Measurements from ENCODE around the gene TGOLN2.
A peak's percentile ranks its signal among the peaks of the same experiment; 100 is the strongest.
"Not testable (repeated sequence)": the region's sequence is repeated elsewhere in the genome, so short reads cannot be mapped to it uniquely, and the experiment has no call there.

The TGOLN2 gene

GRCh38 chr2:85329181-85329651, 1.4 kb upstream of the TGOLN2 start:
- TF ChIP-seq PKNOX1 (IDR thresholded peaks at IDR 0.05) (no peak), ELF4 (IDR thresholded peaks at IDR 0.05) (no peak), SP1 (IDR thresholded peaks at IDR 0.05) (no peak), TARDBP (IDR thresholded peaks at IDR 0.05) (no peak), FOXA1 (IDR thresholded peaks at IDR 0.05) (no peak), NFRKB (IDR thresholded peaks at IDR 0.05) (no peak), ZNF384 (IDR thresholded peaks at IDR 0.05) (no peak), LEF1 (IDR thresholded peaks at IDR 0.05; ENCODE audit: borderline replicate concordance) (no peak), L3MBTL2 (conservative IDR thresholded peaks at IDR 0.05) (no peak), SUZ12 (IDR thresholded peaks at IDR 0.05) (no peak), ARNT (IDR thresholded peaks at IDR 0.05) (no peak), BHLHE40 (IDR thresholded peaks at IDR 0.05; ENCODE audit: borderline replicate concordance) (no peak), HDGF (IDR thresholded peaks at IDR 0.05; ENCODE audit: borderline replicate concordance) (no peak), FOXM1 (IDR thresholded peaks at IDR 0.05; ENCODE audit: borderline replicate concordance) (no peak), FOXK2 (IDR thresholded peaks at IDR 0.05) (no peak), CTBP1 (IDR thresholded peaks at IDR 0.05; ENCODE audit: borderline replicate concordance) (no peak)
- ChIA-PET CTCF (no interaction called here), POLR2A (interaction anchor here (1.4 to 2.6 kb wide), 3 partner anchors 22 to 89 kb away, joined by 3 to 11 read pairs (median 10); partner anchors contain the start of genes ELMOD3, RETSAT and SH2D6)
- DNase-seq (ENCODE audit: extremely low spot score) = no peak

DNA sequence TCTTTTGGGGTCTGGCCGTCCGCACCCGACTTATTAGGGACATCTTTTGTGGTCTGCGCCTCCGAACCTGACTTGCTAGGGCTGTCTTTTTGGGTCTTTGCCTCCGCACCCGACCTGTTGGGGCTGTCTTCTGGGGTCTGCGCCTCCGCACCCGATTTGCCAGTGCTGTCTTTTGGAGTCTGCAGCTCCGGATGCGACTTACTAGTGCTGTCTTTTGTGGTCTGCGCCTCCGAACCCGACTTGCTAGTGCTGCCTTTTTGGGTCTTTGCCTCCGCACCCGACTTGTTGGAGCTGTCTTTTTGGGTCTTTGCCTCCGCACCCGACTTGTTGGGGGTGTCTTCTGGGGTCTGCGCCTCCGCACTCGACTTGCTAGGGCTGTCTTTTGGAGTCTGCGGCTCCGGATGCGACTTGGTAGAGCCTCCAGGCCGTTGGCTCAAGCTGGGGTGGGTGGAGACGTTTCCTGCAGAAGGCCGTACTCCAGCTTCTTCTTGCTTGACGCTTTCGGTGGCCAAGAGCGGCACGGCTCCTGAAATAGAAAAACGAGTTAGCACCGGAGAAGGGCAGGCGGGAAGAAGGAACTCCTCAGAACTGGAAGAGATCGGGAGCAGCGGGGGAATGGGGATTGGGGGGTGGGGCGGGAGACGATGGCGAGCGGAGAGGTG, 498 bp downstream of the TGOLN2 start:
- TF ChIP-seq PKNOX1 (IDR thresholded peaks at IDR 0.05) (no peak), L3MBTL2 (conservative IDR thresholded peaks at IDR 0.05) (no peak), ZNF384 (IDR thresholded peaks at IDR 0.05) (no peak)
- CTCF ChIA-PET = interaction anchor here (0.7 kb wide), 1 partner anchor 21 kb away, joined by 3 read pairs; no protein-coding TSS in a partner anchor
- peak; percentile 41 for DNase-seq (ENCODE audit: extremely low spot score)

DNA sequence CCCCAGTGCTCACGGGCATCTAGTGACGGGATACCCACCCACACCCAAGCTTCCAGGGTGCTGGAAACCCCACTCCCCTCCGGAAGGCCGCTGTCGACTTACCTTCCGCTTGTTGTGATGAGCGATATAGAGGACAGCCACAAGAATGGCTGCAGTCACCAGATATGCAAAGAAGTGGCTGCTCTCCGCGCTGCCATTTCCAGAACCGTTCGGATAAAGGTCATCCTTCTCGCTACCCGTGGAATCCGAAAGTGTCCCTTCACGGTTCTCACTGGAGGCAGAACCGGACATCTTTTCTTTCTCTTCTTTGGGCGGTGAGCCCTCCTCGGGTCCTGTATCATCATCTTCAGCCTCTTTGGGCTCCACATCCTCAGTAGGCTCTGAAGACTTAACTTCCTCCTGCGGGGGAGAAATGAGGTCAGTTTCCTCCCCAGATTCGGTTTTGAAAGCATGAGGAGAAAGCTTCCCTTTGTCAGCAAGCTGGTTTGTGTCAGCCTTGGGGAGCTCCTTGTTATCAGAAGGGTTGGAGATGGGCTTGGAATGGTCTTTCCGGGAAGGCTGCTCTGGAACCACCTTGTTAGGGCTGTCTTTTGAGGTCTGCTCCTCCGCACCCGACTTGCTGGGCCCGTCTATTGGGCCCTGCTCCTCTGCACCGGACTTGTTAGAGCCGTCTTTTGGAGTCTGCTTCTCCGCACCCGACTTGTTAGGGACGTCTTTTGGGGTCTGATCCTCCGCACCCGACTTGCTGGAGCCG, 1.2 kb downstream of the TGOLN2 start:
- TF ChIP-seq SP1 (IDR thresholded peaks at IDR 0.05) = no peak
- no peak for TF ChIP-seq SUZ12 (IDR thresholded peaks at IDR 0.05)
- no peak for TF ChIP-seq LEF1 (IDR thresholded peaks at IDR 0.05; ENCODE audit: borderline replicate concordance)
- TF ChIP-seq PKNOX1 (IDR thresholded peaks at IDR 0.05) = no peak
- no peak for TF ChIP-seq BHLHE40 (IDR thresholded peaks at IDR 0.05; ENCODE audit: borderline replicate concordance)
- TF ChIP-seq FOXM1 (IDR thresholded peaks at IDR 0.05; ENCODE audit: borderline replicate concordance) = no peak
- TF ChIP-seq TARDBP (IDR thresholded peaks at IDR 0.05) = no peak
- TF ChIP-seq ARNT (IDR thresholded peaks at IDR 0.05) = no peak
- no peak for TF ChIP-seq NFRKB (IDR thresholded peaks at IDR 0.05)
- TF ChIP-seq ZNF384 (IDR thresholded peaks at IDR 0.05) = no peak

More for the DNA sequence above, 498 bp downstream of the TGOLN2 start:
- POLR2A ChIA-PET = interaction anchor here (0.6 to 3.6 kb wide), 17 partner anchors 9 to 421 kb away, joined by 3 to 20 read pairs (median 4); partner anchors contain the start of genes ELMOD3, RETSAT and SH2D6

DNA sequence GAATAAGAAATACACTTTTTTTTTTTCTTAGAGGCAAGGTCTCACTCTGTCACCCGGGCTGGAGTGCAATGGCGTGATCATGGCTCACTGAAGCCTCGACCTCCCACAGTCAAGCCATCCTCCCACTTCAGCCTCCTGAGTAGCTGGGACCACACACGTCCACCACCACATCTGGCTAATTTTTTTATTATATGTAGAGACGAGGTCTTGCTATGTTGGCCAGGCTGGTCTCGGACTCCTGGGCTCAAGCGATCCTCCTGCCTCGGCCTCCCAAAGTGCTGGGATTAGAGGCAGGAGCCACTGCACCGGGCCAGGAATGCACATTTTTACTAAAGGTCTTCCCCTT, 2.4 kb downstream of the TGOLN2 start:
- POLR2A ChIA-PET = interaction anchor here (0.9 to 3.6 kb wide), 2 partner anchors 7 to 13 kb away, joined by 3 to 20 read pairs; no protein-coding TSS in a partner anchor
- DNase-seq (ENCODE audit: extremely low spot score) = no peak
- no peak for TF ChIP-seq ELF4 (IDR thresholded peaks at IDR 0.05)
- TF ChIP-seq PKNOX1 (IDR thresholded peaks at IDR 0.05) = no peak
- no peak for TF ChIP-seq NFRKB (IDR thresholded peaks at IDR 0.05)
- TF ChIP-seq ARNT (IDR thresholded peaks at IDR 0.05) = no peak
- CTCF ChIA-PET = interaction anchor here (1.2 kb wide), 1 partner anchor 25 kb away, joined by 6 read pairs; no protein-coding TSS in a partner anchor

More for the DNA sequence above, 1.2 kb downstream of the TGOLN2 start:
- CTCF ChIA-PET = interaction anchor here (0.7 kb wide), 1 partner anchor 20 kb away, joined by 3 read pairs; no protein-coding TSS in a partner anchor
- POLR2A ChIA-PET = interaction anchor here (0.7 to 3.6 kb wide), 7 partner anchors 8 to 420 kb away, joined by 3 to 20 read pairs (median 6); partner anchors contain the start of genes ELMOD3, RETSAT and SH2D6
- DNase-seq (ENCODE audit: extremely low spot score) = peak; percentile 17

- POLR2A ChIA-PET = interaction anchor here (0.9 kb wide), 1 partner anchor 12 kb away, joined by 3 read pairs; no protein-coding TSS in a partner anchor
Measured at GRCh38 chr2:85324639-85325465, 2.9 kb downstream of the TGOLN2 start.

DNA sequence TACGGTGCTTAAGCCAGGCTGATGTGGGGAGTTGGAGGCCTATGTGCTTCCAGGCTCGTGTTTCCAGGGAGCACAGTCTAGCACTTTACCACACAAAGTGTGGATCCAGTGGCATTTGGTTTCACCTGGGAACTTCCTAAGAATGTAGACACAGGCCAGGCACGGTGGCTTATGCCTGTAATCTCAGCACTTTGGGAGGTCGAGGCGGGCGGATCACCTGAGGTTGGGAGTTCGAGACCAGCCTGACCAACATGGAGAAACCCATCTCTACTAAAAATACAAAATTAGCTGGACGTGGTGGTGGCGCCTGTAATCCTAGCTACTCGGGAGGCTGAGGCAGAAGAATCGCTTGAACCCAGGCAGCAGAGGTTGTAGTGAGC, 3.8 kb downstream of the TGOLN2 start:
- DNase-seq (ENCODE audit: extremely low spot score); POLR2A ChIA-PET; CTCF ChIA-PET: not testable (repeated sequence)

More at GRCh38 chr2:85324639-85325465, 2.9 kb downstream of the TGOLN2 start:
- CTCF ChIA-PET = interaction anchor here (0.6 to 1.2 kb wide), 2 partner anchors 24 to 226 kb away, joined by 4 to 6 read pairs; no protein-coding TSS in a partner anchor
- DNase-seq (ENCODE audit: extremely low spot score) = no peak
- TF ChIP-seq NFRKB (IDR thresholded peaks at IDR 0.05) (no peak), FOXM1 (IDR thresholded peaks at IDR 0.05; ENCODE audit: borderline replicate concordance) (no peak), SUZ12 (IDR thresholded peaks at IDR 0.05) (no peak), BHLHE40 (IDR thresholded peaks at IDR 0.05; ENCODE audit: borderline replicate concordance) (no peak), PKNOX1 (IDR thresholded peaks at IDR 0.05) (no peak), L3MBTL2 (conservative IDR thresholded peaks at IDR 0.05) (no peak), TARDBP (IDR thresholded peaks at IDR 0.05) (no peak), ELF4 (IDR thresholded peaks at IDR 0.05) (no peak), LEF1 (IDR thresholded peaks at IDR 0.05; ENCODE audit: borderline replicate concordance) (no peak), FOXK2 (IDR thresholded peaks at IDR 0.05) (no peak), ARNT (IDR thresholded peaks at IDR 0.05) (no peak)
